ENCODE measurements around the gene ATG9B.
"Not testable (repeated sequence)": the region's sequence is repeated elsewhere in the genome, so short reads cannot be mapped to it uniquely, and the experiment has no call there.

ATG9B gene

GRCh38 chr7:151018421-151019129 lies 5.7 kb downstream of the ATG9B start:
- FAIRE-seq = no peak
- no peak for DNase-seq (ENCODE audit: extremely low spot score, insufficient read length, low read depth)

GRCh38 chr7:151017953-151018420 lies 6.3 kb downstream of the ATG9B start:
- DNase-seq (ENCODE audit: extremely low spot score, insufficient read length, low read depth) = peak; percentile 46

GRCh38 chr7:151017370-151017952 lies 6.8 kb downstream of the ATG9B start:
- no peak for FAIRE-seq
- no peak for DNase-seq (ENCODE audit: extremely low spot score, insufficient read length, low read depth)

More at GRCh38 chr7:151017953-151018420, 6.3 kb downstream of the ATG9B start:
- FAIRE-seq = no peak

GRCh38 chr7:151016942-151017341 lies 7.4 kb downstream of the ATG9B start:
- DNase-seq (ENCODE audit: extremely low spot score, insufficient read length, low read depth) (no peak), FAIRE-seq (no peak)

- no peak for FAIRE-seq
Measured at GRCh38 chr7:151016505-151016904, 7.8 kb downstream of the ATG9B start.

GRCh38 chr7:151015967-151016366 lies 8.3 kb downstream of the ATG9B start:
- no peak for DNase-seq (ENCODE audit: extremely low spot score, insufficient read length, low read depth)
- no peak for FAIRE-seq

More at GRCh38 chr7:151016505-151016904, 7.8 kb downstream of the ATG9B start:
- no peak for DNase-seq (ENCODE audit: extremely low spot score, insufficient read length, low read depth)

GRCh38 chr7:151014950-151015349 lies 9.3 kb downstream of the ATG9B start:
- FAIRE-seq = no peak
- no peak for DNase-seq (ENCODE audit: extremely low spot score, insufficient read length, low read depth)

GRCh38 chr7:151013733-151014497 lies 10.4 kb downstream of the ATG9B start:
- FAIRE-seq = peak; percentile 76
- peak; percentile 56 for DNase-seq (ENCODE audit: extremely low spot score, insufficient read length, low read depth)

- DNase-seq (ENCODE audit: extremely low spot score, insufficient read length, low read depth) (no peak), FAIRE-seq (no peak)
Measured at GRCh38 chr7:151013356-151013732, 10.9 kb downstream of the ATG9B start.

- DNase-seq (ENCODE audit: extremely low spot score, insufficient read length, low read depth) (no peak), FAIRE-seq (no peak)
Measured at GRCh38 chr7:151012911-151013347, 11.4 kb downstream of the ATG9B start.

GRCh38 chr7:151012031-151012692 lies 12.1 kb downstream of the ATG9B start:
- no peak for DNase-seq (ENCODE audit: extremely low spot score, insufficient read length, low read depth)
- no peak for FAIRE-seq

- FAIRE-seq = not testable (repeated sequence)
Measured at GRCh38 chr7:151011616-151012015, 12.7 kb downstream of the ATG9B start.

GRCh38 chr7:151011097-151011409 lies 13.2 kb downstream of the ATG9B start:
- FAIRE-seq (no peak), DNase-seq (ENCODE audit: extremely low spot score, insufficient read length, low read depth) (no peak)

More at GRCh38 chr7:151011616-151012015, 12.7 kb downstream of the ATG9B start:
- not testable (repeated sequence) for DNase-seq (ENCODE audit: extremely low spot score, insufficient read length, low read depth)

- FAIRE-seq (no peak), DNase-seq (ENCODE audit: extremely low spot score, insufficient read length, low read depth) (no peak)
Measured at GRCh38 chr7:151010307-151011096, 13.8 kb downstream of the ATG9B start.

- FAIRE-seq (no peak), DNase-seq (ENCODE audit: extremely low spot score, insufficient read length, low read depth) (no peak)
Measured at GRCh38 chr7:151010037-151010306, 14.3 kb downstream of the ATG9B start.

GRCh38 chr7:151009327-151010036 lies 14.8 kb downstream of the ATG9B start:
- FAIRE-seq (no peak), DNase-seq (ENCODE audit: extremely low spot score, insufficient read length, low read depth) (no peak)

- DNase-seq (ENCODE audit: extremely low spot score, insufficient read length, low read depth) = peak; percentile 86
- FAIRE-seq = peak; percentile 83
Measured at GRCh38 chr7:151008511-151009323, 15.6 kb downstream of the ATG9B start.

- DNase-seq (ENCODE audit: extremely low spot score, insufficient read length, low read depth) (no peak), FAIRE-seq (no peak)
Measured at GRCh38 chr7:151008143-151008510, 16.2 kb downstream of the ATG9B start.
